NCI-H2081 (cell line): ENCODE data around the gene DCHS1.

Source experiments
- DNase-seq, 2 experiments: peaks; one replicate each; lab custom pipeline; 2025; lab: John Stamatoyannopoulos, UW

Gene DCHS1

DNA sequence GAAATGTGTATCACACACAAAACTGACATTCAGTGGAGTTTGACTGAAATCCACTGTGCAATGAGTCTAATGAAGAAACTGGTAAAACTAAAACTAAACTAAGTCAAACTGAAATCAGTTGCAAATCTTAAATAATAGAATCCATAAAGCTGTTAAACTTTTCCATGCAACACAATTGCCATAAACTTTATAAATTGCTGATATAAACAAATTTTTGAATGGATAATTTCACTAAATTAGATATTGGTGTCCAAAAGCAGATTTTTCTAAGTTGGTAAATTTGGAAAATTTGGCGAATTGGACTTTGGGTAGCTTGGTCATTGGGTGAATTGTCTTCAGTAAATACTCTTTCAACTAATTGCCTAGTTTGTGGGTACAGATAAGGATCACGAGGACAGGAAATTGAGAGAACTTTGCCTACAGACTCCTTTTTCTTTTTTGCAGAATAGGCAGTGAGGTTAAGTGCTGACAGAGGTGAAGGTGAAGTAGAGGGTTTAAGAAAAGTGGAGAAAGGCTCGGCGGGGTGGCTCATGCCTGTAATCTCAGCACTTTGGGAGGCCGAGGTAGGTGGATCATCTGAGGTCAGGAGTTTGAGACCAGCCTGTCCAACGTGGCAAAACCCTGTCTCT, 14.7 kb upstream of the DCHS1 start:
- DNase-seq: no peak

DNA sequence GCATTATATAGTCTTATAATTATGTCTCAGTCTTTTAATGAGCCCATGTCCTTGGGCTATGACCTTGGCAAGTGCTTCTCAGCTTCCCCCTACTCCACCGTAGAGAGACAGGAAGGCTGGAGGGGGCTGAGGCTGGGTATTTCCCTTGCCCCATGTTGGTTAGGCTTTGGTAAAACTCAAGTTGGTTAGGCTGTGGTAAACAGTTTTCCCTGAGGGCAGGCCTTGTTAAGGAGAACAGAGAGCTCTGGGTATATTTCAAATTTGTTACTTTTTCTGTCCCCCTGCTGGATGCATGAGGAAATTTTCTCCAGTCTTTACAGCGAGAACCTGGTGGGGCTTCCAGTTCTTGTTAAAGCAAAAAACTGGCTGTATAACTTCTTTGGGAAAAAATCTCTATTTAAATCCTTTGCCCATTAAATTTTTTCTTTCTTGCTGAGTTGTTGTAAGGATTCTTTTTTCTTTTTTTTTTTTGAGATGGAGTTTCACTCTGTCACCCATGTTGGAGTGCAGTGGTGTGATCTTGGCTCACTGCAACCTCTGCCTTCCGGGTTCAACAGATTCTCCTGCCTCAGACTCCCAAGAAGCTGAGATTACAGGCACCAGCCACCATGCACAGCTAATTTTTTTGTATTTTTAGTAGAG, 12.2 kb upstream of the DCHS1 start:
- no peak for DNase-seq

DNA sequence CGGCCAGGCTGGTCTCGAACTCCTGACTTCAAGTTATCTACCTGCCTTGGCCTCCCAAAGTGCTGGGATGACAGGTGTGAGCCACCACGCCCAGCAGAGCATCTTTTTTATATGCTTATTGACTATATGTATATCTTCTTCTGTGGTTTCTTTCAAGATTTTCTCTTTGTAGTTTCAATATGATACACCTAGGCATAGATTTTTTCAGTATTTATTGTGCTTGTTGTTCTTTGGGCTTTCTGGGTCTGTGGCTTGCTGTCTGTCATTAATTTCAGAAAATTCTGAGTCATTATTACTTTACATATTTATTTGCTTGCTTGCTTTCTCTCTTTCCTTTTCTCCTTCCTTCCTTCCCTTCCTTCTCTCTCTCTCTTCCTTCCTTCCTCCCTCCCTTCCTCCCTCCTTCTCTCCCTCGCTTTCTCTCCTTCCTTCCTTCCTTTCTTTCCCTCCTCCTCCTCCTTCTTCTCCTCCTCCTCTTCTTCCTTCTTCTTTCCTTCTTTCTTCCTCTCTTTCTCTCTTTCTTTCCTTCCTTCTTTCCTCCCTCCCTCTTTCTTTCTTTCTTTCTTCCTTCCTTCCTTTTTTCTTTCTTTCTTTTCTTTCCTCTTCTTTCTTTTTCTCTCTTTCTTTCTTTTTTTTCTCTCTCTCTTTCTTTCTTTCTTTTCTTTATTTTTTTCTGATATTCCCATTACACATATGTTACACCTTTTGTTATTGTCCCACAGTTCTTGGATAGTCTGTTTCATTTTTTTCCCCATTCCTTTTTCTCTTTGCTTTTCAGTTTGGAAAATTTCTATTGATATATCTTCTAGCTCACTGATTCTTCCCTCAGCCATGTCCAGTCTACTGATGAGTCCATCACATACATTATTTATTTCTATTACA, 10.9 kb upstream of the DCHS1 start:
- no peak for DNase-seq

DNA sequence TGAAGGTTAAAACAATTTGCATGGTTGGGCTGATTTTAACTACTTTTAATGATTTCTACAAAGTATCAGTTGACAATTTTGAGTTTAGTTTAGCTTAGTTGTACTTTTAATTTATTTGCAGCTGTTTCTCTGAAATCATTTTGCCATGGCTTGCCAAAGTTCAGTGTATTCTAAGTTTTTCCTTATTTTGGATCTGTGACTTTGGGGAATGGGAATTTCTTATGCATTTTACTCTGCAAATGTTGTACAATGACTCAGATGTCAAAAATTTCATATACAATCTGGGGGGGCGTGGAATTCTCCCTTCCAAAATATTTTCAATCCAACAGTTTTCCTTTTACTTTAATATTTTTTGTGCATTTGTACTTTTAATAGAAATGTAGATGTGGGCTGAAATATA, 8.9 kb upstream of the DCHS1 start:
- DNase-seq: no peak

DNA sequence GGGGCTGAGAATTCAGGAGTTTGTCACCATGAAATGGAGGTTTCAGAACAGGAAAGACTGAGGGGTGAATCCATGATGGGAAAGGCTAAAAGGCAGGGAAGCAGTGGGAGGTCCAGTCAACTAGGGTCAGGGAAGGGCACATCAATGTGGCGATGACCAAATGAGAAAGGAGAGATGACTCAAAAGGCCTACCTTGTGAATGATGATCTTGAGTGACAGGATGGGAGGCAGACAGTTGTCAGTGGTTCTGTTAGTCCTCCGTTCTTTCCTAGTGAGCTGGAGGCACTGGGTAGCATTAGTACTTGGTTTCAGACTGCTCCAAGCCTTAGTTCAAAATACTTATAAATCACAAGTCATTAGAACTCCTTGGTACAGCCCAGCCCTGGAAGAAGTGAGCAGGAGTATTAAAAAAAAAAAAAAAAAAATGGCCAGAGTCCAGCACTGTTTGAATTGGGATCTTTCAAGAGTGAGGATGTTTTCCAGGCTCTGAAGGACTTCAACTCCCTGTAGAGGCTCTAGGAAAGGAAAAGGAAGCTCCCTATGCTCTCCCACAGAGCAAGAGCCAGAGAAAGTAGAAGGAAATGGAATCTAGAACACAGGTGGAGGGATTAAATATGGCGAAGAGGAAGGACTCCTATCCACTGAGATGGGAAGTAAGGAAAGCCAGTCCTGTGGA, 8.3 kb upstream of the DCHS1 start:
- DNase-seq: no peak

DNA sequence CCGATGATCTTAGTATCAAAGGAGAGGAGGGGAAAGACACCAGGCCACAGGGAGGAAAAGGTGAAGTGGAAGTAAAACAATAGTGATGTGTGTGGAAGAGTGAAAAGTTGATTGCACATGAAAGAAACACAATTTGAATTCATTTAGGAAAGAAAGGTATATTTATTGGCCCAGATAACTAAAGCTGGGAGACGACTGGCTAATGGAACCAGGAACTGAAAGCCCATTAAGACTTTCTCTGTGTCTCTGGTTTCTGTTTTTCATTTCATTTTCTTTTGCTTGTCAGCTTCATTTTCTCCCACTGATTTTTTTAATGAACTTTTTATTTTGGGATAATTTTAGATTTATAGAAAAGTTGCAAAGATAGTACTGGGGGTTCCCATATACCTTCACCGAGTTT, 5.1 kb upstream of the DCHS1 start:
- no peak for DNase-seq

DNA sequence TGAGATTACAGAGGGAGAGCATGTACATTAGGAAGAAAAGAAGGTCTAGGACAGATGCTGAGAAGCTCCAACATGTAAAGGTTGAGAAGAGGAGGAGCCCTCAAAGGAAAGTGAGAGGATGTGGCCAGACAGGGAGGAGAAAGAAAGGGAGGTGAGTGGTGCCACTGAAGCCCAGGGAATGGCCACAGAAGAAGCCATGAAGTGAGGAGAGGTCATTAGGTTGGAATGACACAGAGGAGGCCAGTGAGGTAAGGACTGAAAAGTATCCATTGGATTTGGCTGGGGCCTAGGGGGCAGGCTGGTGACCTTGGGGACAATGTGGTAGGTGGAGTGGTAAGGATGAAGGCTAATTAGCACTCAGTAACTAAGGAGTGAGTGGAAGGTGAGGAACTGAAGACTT, 3.0 kb upstream of the DCHS1 start:
- DNase-seq: no peak

DNA sequence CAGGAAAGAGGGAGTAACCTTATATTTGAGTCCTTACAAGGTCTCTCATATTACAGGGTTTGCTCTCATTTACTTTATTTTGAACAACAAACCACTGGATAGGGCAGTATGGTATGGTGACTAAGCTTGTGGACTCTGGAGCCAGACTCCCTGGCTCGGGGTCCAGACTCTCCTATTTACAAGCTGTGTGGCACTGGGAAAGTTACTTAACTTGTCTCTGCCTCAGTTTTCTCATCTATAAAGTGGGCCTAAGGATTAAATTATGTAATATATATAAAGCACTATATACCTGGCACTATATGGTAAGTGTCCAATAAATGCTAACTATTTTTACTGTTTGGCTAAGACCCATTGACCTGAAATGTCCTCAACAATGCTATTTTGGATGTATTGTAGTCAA, 1.7 kb upstream of the DCHS1 start:
- DNase-seq: no peak

DNA sequence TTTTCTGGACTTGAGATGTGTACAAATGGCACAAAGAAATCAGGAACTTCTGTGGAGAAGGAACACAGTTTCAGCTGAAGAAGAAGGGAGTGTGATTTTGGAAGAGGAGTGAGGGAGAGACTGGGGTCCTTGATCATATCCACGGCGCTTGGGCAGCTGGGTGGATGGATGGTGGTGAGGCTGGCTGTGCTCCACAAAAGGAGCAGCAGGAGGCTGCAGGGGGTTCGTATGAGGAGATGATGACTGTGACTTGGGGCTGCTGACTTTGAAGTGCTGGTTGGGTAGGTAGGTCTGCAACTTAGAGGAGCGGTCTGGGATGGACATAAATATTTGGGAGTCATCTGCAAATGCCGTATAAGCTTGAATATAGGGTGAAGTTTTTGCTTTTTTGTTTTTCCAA, 1.3 kb upstream of the DCHS1 start:
- DNase-seq: no peak

DNA sequence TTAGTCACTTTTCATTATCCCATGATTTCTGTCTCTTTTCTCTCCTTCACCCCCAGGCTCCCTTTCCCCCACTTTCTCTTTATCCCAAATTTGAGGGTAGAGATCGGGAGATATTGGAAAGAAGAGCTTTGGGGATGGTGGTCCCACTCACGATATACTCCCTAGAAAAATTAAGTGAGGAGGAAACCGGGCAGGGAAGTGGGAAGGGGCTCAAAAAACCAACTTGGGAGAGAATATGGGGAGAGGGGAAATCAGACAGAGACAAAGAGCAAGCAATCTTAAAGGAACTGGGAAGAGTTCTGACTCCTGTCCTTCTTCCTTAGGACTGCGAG, 941 bp upstream of the DCHS1 start:
- DNase-seq: no peak

DNA sequence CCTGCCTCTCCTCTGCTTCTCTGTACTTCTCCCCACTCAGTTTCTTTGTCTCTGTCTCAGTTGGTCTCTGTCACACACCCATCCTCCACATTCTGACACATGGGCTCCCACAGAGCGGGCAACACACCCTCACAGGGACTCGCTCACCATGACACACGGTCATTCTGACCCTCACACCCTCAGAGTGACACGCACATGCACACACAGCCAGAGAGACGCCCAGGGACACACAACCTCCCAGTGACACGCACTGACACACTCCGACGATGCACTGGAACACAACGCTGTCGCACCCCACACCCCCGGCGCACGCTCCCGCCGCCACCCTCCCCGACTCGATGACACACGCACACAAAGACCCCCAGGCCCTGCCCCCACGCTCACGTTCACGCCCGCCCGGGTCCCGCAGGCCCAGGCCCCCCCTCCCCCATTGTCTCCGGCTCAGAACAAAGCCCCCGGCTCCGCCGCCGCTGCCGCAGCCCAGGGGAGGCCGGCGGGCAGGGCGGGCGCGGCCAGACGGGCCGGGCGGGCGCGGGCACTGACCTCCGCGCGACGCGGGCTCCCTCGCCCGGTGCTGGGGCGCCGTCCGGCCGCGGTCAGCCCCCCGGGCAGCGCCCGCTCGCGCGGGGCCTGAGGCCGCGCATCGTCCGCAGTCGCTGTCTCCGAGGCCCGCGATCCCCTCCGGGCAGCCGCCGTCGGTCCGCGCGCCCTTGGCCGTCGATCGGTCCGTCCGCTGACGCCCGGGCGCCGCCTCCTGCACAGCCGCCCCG, 404 bp downstream of the DCHS1 start:
- no peak for DNase-seq

DNA sequence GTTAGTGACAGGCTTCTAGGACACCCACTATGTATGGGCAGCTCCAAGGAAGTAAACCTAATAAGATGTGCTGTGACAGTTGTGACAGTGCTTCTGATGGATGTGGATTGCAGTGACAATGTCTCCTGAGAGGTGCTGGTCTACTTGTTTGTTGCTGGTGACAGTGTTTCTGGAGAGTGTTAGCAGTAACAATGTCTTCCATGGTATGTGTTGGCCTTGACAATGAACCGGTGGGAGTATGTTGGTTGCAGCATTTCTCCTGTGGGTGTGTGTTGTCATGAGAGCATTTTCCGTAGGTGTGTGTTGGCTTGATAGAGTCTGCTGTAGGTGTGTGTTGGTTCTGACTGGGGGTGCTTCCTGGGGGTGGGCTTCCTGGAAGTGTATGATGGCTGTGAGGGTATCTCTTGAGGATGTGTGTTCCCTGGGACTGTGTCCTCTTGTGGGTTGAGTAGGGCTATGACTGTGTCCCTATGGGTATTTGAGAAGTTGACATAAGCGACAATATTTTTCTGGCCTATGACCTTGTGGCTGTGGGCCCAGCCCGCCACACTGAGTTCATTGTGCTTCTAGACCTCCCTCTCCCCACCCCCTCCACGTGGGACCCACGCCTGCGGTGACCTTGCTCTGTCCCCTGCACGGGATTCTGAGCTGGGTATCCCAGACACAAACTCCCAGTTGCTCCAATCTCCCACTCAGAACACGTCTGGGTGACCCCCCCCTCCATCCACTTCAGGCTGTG, 1.2 kb downstream of the DCHS1 start:
- no peak for DNase-seq

DNA sequence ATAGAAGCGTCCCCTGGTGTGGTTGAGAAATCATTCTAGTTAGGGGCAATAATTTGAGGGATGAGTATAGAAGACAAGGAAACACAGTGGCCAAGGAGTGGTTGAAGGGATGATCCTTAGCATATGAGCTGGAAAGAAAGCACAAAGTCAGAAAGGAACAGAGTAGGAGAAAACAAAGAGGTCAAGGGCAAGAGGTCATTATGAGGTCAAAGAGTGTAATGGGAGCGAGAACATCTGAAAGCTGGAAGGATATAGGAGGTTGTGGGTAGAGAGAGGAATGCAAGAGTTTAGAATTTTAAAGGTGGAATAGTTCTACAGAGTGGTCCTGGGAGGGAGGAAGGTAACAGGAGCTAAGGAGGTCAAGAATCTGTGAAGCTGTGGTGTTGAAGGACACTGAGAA, 2.0 kb downstream of the DCHS1 start:
- DNase-seq: no peak

DNA sequence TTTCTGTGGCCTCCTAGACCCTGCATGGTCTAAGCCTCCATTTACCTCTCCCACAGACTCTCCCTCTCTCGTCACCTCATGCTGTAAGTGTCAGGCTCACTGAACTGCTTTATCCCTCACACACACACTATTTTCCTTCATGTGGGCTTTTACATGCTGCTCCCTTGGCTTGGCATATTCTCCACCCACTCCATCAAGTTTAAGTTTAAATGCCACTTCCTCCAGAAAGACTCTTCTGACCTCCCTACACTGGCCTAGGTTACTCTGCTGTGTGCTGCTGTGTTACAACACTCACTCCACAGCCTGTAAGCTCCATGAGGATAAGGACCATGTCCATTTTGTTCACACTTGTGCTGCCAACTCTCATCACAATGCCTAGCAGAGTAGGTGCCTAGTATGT, 2.5 kb downstream of the DCHS1 start:
- no peak for DNase-seq

DNA sequence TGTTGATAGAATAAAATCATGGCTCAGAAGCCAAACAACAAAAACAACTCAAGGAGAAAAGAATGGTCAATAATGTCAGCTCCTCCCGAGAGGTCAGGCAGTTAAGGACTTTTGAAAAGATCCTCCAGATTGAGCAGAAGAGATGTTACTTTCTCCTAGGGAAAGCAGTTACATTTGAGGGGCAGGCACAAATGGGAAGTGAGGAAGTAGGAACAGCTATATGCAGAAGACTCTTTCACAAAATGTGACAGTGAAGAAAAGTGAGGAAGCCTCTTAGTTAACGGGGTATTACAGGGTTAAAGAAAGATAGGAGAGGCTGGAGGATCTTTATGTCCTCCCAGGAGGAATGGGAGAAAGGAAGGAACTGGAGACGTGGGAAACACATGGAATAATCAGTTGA, 3.4 kb downstream of the DCHS1 start:
- no peak for DNase-seq

DNA sequence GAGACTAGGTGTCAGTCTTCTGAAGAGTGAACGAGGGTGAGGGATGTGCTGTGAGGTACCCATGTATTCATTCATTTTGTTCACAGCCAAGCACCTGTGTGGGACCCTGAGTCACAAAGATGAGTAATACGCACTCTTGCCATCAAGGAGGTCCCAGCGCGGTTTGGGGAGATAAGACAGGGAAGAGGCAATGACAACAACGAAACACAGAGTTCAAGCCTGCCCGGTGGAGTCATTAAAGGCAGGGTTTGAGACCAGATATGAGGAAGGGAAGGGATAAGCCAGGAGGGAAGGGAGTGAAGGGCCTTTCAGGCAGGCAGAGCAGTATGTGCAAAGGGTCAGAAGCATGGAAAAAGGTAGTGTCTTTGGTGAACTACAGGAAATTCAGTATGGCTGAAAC, 4.6 kb downstream of the DCHS1 start:
- no peak for DNase-seq

DNA sequence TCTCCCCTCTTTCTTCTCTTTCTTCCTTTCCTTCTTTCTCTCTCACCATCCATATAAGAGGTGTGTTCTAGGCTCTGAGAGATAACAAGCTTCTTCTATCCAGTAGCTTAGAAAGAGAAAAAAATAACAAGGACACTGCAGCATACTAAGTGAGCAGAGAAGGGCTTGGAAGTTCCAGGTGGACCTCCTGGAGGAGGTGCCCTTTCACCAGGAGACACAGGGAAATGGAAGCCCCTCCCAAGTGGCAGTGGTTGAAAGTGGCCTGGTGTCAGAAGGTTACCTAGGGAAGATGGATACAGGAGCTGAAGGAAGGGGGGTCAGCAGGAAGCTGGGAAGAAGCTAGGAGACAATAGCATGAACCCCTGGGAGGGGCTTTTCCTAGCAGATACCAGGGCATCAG, 5.5 kb downstream of the DCHS1 start:
- no peak for DNase-seq

DNA sequence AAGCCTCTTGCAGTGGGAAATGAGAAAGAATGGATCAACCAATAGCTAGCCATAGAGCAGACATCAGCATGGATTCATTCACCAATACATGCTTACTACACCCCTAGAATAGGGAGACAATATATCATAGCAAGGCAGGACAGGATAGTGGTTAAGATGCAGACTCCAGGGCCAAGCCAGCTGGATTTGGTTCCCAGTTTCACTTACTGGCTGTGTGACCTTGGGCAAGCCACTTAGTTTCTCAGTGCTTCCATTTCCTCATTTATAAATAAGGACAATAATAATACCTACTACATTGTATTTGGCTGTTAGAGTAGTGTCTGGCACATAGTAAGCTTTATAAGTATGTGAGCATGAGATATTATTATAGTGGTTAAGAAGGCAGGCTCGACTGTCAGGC, 7.1 kb downstream of the DCHS1 start:
- DNase-seq: no peak

DNA sequence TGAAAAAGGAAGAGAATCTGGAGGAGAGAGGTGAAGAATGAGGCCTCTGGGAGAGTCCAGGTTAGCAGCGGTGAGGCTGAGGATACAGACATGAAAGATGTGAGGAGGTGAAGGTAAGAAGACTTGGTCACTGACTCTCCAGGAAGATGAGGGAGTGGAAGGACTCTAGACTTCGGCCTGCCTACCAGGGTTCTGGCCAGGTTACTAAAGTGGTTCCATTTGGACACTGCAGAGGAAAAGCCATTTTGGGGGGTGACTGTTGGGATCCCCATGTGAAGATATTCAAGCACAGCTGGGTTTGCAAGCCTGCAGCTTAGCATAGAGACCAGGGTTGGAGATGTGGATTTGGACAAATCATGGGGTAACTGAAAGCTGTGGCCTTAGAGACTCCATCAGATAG, 7.8 kb downstream of the DCHS1 start:
- no peak for DNase-seq

DNA sequence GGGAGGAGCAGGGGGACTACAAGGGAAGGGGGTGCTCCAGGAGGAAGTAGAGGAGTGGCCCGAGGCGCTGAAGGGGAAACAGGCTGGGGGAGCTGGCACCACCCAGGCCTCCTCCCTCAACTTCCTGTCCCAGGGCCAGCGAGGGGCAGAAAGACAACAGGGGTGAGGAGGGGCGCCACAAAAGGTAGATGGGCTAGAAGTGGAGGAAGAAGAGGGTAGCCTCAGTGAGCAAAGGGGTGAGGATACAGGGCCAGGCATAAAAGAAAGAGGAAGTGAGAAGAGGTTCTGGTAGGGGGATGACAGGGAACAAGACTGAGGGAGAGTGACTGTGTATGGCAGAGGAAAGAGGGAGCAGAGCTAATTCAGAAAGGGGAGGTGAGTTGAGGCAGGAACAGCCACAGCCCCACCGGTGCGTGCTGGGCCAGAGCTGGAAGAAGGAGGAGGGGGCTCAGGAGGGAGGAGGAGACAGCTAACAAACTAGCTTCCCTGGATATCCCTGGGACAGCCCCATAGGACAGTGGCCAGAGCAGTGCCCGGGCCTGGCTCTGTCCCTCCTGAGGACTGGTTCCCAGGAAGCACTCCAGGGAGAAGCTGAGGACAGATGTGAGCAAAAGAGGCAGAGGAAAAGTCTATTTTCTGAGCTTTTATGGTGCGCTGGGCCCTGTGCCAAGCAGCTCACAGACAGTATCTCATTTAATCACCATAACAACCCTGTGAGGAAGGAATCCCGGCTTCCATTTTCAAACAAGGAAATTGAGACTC, 8.5 kb downstream of the DCHS1 start:
- DNase-seq: no peak

DNA sequence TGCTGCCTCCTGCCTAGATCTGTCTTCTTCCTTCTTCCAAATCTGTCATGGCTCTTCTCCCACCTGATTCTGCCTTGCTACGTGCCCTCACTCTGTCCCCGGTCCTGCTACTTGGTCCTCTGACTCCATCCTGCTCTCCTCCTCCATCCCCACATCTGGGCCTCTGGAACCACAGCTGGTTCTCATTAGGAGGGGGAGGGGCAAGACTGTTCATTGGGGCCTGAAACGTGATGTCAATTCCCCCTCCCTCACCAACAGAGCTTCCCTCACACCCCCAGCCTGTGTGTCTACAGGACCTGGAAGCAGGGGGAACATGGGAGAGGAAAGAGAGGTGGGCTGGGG, 9.1 kb downstream of the DCHS1 start:
- no peak for DNase-seq
